Activated CD8-positive, alpha-beta T cell treated with anti-CD3 and anti-CD28 coated beads, Interleukin-2, amount 10 ng/mL, durations not matched to agents 7 days and 5 days (primary cell): Measurements from ENCODE around the gene SLC26A11. TPM values are rescaled to one million over a fixed set of nuclear protein-coding genes. Genes with fewer than 3 reads are reported as not detected.

Experiments used
- total RNA-seq, 2 experiments: library from RNA; stranded (reverse); gene quantifications; one replicate each; pipeline ENCODE4 v1.2.3, GENCODE V29; 2021

The SLC26A11 gene
- total RNA-seq, 2 experiments from 2014 or later, result 1.4 to 1.6 TPM

Other genes with a start within 250 kb of the SLC26A11 start
- gene TBC1D16, start 184.6 kb upstream of the SLC26A11 start, total RNA-seq, result 1 to 10 TPM; 1.3 to 2.1 TPM
- not detected for gene CCDC40, start 183.8 kb upstream of the SLC26A11 start, total RNA-seq
- gene GAA, start 118.8 kb upstream of the SLC26A11 start, total RNA-seq, result 10 to 100 TPM; 18.1 to 22.3 TPM
- 100 to 1,000 TPM; 181 to 183 TPM for gene EIF4A3, start 73.3 kb upstream of the SLC26A11 start, total RNA-seq
- not detected for gene CARD14, start 50.4 kb upstream of the SLC26A11 start, total RNA-seq
- 1 to 10 TPM; 6.9 to 8.2 TPM for gene SGSH, start 94 bp upstream of the SLC26A11 start, total RNA-seq
- gene RNF213, start 40.4 kb downstream of the SLC26A11 start, total RNA-seq, result 100 to 1,000 TPM; 438 to 455 TPM
- 10 to 100 TPM; 15.7 to 18.7 TPM for gene ENDOV, start 194.7 kb downstream of the SLC26A11 start, total RNA-seq